ENCODE results near the gene AJUBA. TPM values are rescaled to one million over a fixed set of nuclear protein-coding genes. Genes with fewer than 3 reads are reported as not detected.

Gene AJUBA
- total RNA-seq, 1 experiment from 2014 or later, result 9.5 TPM

DNA sequence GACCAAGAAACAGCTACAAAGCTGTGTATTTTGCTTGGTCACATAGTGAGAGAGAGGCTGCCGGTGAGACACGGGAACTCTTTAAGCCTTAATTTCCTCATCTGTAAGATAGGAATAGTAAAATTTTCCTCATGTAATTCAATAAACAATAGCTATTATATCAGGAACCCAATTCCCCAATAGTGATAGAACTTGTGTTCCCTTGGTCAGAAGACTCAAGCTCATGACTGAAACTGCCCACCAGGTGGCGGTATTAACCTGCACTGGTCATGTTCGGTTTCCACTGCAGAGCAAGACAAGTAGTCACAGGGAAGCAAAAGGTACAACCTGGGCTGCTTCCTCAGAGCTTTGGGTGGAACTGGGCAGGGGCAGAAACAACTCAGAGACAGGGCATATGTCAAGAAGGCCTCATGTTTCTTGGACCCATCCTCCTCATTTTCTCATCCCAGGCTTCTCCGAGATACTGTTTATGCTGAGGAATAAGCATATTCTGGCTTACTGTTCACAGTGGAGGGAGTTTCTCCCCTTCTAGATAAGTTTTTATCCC, 4.2 kb upstream of the AJUBA start:
- in situ Hi-C loops (cut with HindIII; ENCODE audit: low pct_unique_long_range_greater_than_20kb, low sequenced_read_pairs), result no loop called here
- peak; percentile 83 for DNase-seq (ENCODE audit: low read depth, low spot score)

DNA sequence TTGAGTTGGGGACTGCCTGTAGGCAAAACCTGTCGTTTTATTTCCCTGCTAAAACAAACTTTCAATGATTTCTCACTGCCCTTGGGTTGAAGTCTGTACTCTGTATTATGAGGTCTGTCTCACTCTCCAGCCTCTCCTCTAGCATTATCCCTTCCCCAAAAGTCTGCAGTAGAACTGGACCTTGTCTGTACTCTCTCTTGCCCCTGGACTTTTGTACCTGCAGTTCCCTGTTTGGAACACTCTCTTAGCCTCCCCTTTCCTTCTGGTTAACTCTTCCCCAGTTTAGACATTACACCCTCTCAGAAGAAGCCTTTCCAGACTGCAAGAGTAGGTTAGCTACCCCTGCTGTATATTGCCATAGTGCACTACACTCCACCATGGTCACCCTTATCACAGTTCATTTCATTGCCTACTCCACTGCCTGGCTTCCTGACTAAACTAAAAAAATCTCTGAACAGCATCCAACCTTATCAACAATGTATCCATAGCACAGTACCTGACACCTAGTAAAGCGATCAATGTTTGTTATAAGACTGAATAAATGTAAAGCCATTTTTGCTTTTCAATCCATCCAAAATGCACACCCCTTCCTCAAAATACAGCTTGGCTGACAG, 3.6 kb upstream of the AJUBA start:
- no peak for DNase-seq (ENCODE audit: low read depth, low spot score)
- in situ Hi-C loops (cut with HindIII; ENCODE audit: low pct_unique_long_range_greater_than_20kb, low sequenced_read_pairs), result no loop called here

DNA sequence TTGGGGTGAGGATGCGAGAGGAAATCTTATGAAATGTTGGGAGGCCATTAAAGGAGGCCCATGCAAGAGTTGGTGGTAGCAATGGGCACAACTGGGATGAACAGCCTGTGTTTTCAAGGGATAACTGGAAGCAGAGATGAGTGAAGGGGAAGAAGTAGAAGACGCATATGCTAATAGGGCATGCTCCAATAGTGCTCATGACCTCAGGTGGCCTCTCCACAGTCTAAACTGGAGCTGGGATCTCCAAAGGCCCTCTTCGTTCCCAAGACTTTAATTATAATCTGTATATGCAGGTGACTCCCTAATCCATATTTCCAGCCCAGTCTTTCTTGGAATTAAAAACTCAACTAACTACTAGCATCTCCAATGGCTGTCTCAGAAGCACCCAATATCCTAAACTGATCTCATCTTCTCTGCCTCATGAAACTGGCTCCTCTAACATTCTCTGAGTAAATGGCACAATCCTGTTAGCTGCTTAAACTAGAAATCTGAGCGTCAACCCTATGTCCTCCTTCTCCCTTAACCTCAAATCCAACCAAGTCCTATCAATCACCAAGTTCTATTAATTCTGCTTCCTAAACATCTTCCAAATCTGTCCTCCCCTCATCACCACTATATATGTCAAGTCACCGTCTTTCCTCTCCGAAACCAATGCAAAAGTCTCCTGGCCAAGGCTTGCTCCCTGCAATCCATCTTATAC, 2.8 kb upstream of the AJUBA start:
- no peak for DNase-seq (ENCODE audit: low read depth, low spot score)
- in situ Hi-C loops (cut with HindIII; ENCODE audit: low pct_unique_long_range_greater_than_20kb, low sequenced_read_pairs), result no loop called here

DNA sequence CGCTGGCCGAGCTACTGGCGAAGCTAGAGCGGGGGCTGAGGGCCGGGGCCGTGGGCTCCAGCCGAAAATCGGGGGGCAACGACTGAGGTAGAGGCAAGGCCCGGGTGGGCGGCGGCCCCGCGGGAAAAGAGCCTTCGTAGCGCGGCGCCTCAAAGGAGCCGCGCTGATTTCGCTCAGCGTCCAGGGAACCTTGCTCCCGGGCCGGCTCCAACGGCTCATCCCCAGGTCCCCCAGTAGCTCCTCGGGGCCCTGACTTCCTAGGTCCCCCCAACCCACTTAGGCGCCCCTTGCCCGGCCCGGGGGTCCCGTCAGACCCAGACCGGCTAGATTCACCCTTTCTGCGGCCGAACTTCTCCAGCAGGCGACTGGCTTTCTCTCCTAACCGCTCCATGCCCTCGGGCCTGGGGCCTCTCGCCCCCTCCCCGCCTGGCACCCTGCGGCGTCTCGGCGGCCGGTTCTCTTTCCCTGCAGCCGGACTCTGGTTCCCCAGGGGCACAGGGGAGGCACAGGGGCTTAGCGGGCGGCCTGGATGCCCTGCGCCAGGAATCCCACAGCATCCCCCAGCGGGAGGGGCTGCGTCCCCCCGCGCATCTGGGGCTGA, 375 bp downstream of the AJUBA start:
- in situ Hi-C loops (cut with HindIII; ENCODE audit: low pct_unique_long_range_greater_than_20kb, low sequenced_read_pairs), result no loop called here
- no peak for DNase-seq (ENCODE audit: low read depth, low spot score)

DNA sequence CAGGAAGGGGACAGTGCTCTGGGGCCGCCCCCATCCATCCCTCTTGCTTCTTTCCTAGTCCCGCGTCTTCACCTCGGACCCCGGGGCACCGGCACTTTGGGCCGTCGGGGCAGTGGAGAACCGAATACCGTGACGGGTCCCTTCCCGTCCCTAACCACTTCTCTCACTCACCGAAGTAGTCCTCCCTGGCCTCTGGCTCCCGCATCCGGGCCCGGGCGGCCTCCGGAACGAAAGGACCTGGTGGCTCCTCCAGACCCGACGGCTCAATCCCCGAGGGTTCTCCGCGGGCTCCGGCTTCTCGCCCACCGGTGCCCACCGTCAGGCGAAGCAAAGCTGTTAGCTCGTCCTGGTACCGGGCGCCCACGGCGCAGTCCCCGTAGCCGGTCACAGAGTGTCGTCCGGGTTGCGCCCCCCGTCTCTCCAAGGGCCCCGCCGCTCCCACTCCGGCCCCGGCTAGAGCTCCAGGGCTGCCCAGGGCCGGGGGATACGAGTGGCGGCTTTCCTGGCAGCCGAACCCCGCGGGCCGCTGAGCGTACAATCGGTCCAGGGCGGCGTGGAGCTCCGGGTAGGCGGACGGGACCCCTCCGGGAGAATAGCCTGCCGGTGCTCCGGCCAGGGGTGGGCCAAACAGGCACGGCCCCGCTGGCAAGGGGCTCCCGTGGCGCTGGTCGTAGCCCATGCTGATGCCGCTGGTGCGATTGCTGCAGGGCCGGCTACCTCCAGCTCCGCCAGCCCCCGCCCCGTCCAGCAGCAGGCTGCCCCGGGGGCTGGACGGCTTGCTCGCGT, 1.1 kb downstream of the AJUBA start:
- in situ Hi-C loops (cut with HindIII; ENCODE audit: low pct_unique_long_range_greater_than_20kb, low sequenced_read_pairs), result no loop called here
- DNase-seq (ENCODE audit: low read depth, low spot score), result no peak

DNA sequence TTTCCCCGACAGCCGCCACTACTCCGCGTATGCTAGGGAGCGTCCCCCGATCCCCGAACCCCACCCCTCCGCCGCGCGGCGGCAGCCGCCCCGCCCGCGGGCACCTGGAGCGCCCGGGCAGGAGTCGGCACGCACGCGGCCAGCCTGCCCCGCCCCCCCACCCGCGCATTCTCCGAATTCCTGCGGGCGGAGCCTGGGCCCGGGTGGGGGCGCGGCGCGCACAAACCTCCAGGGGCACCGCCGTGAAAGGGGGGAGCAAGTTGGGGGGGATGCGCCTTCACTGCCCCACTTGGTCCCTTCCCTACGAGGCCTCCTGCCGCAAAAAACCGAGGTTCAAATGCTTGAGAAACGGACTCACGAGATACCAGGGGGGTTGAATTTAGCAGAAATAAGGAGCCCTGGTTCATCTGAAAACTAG, 1.7 kb downstream of the AJUBA start:
- in situ Hi-C loops (cut with HindIII; ENCODE audit: low pct_unique_long_range_greater_than_20kb, low sequenced_read_pairs), result no loop called here
- DNase-seq (ENCODE audit: low read depth, low spot score), result no peak

DNA sequence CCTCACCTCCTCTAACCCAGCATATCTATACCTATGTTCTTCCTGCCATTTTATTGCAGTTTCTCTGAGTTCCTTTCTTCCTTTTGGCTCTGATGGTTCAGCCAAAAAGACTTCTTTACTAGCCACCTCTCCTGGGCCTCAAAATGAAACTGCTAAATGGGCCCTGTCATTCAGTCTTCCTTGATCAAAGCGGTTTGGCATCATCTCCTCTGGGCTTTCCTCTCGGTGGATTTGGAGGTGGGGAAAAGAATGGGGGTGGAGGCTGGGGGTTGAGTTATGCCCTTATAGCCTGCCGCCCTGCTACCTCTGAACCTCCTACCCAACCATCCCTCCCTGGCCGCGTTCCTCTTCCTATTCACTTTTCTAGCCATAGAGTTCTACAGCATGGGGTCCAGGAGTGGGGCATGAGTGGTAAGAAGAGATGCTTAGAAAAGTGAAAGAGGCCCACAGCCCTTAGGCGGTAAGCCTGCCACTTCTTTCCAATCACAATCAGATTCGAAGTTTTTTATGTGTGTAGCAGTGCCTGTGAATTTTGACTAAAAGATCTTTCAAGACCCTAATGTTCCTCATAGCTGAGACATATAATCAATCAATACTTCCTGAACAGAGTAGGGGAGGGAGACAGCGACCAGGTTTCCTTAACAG, 2.5 kb downstream of the AJUBA start:
- in situ Hi-C loops (cut with HindIII; ENCODE audit: low pct_unique_long_range_greater_than_20kb, low sequenced_read_pairs), result no loop called here
- DNase-seq (ENCODE audit: low read depth, low spot score), result no peak

DNA sequence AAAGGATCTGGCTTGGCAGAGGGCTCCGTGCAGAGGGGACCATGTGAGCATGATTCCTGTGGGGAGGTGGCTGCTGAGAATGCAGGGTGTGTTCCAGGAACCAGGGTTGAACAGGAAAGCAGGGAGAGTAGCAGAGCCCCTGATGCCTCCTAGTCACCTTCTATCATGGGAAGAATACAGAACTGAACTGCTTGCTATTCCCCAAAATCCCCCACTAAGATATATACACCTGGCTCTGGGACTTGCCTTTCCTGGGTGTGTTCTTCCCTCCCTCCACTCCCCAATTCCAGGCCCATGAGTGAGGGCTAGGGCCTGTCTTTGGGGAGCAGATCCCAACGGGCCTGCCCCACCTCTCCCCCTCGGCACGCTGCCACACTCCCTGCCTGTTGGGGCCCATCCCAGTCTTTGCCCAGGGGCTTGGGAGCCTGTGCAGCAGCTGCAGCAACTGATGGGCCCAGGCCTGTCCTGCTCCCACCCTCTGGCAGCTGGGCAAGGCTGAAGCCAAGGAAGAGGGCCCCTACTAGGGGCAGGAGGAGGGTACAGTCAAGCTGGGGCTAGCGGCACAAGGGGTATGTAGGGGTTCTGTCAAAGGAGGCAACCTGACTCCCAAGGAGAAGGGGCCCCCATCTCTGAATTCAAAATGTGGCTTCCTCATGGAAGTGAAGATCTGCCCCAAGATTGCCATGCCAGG, 3.2 kb downstream of the AJUBA start:
- no peak for DNase-seq (ENCODE audit: low read depth, low spot score)
- in situ Hi-C loops (cut with HindIII; ENCODE audit: low pct_unique_long_range_greater_than_20kb, low sequenced_read_pairs), result no loop called here

DNA sequence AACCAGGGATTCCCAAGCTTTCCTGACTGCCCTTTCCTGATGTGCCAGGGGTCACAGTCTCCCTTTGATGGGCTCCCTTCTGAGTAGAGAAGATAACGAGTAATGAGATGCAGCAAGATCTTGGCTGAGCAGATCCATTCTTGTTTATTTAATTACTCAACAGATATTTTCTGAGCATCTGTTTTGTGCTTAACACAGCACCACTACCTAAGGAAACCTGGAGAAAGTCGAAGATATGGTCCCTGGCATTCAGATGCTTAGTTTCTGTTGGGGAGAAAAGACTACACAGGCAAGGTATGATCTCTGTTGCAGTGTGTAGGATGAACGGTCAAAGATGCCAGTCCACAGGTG, 3.9 kb downstream of the AJUBA start:
- DNase-seq (ENCODE audit: low read depth, low spot score), result no peak
- in situ Hi-C loops (cut with HindIII; ENCODE audit: low pct_unique_long_range_greater_than_20kb, low sequenced_read_pairs), result no loop called here

DNA sequence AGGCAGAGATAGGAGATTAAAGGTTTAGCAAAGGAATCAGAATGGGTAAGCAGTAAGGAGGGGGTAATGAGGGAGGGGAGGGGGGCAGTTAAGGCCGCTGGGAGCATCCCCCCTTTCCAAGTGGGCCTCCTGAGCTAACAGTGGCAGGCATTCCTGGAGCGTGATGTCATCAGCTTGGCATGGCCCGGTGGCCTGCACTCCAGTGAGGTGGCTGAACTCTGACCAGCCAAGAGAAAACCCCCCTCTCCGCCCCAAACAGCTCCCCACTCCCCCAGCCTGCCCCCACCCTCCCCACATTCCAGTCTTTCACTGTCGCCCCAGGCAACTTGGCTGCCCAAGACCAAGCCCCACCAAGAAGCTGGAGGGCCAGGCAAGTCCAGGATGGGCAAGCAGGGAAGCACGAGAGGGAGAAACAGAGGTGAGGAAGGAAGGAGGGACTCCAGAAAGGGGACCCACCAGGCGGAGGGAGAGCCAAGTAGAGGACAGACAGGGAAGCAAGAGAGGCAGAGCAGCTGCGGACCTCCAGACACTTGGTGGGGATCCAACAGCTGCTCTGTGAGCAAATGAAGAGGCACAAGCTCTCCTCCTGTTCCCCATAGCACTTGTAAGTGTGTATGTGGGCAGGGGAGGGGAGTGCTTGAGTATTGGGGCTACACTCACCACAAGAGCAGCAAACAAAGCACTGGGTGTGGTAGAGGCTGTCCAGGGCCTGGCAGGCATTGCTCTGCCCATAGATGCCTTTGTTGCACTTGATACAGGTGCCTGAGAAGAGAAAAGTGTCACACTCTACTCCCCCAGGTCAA, 4.5 kb downstream of the AJUBA start:
- in situ Hi-C loops (cut with HindIII; ENCODE audit: low pct_unique_long_range_greater_than_20kb, low sequenced_read_pairs), result no loop called here
- DNase-seq (ENCODE audit: low read depth, low spot score), result no peak

DNA sequence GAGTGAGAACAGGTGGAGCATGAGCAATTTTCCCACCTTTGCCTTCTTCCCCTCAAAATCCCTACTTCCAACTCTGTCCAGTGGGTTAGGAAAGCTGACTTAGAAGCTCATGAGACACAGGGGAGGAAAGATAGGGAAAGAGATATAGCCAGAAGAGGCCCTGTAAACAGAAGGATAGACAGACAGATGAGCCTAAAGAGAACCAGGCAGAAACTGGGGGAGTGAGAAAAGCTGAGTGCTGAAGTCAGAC, 5.0 kb downstream of the AJUBA start:
- no peak for DNase-seq (ENCODE audit: low read depth, low spot score)
- in situ Hi-C loops (cut with HindIII; ENCODE audit: low pct_unique_long_range_greater_than_20kb, low sequenced_read_pairs), result no loop called here

DNA sequence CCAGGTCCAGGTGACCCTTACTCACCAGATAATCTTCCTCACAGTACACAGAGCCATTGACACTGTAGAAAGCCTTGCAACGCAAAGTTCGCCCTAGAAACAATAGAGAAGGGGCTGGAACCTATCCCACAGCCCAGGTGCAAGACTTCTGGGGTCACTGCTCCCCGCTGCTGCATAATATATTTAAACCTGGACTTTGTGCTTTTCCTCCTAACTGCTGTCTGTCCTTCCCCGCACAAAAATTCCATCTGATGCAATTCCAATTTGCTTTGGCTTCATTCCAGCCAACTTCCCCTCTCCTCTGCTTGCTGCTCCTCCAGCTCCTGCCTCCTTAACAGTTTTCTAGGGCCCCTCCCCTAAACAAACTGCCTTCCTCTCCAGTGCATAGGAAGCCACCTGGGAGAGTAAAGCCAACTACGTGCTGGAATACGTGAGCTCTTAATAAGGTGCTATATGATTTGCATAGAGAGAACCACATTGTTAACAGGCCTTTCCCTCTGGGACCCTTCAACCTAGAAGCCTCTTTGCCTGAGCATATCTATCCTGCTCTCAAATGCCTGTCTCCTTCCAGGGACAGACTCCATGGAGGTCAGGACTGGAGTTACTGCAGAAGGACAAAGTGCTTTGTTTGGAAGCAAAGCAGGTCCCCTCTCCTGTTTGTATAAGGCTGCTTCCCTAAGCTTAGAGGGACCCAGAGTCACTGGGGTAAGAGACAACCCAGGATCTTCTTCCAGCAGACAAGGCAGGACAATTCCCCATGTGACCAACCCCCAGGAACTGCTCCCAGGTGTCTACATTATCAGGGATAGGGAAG, 5.5 kb downstream of the AJUBA start:
- in situ Hi-C loops (cut with HindIII; ENCODE audit: low pct_unique_long_range_greater_than_20kb, low sequenced_read_pairs), result no loop called here
- no peak for DNase-seq (ENCODE audit: low read depth, low spot score)

DNA sequence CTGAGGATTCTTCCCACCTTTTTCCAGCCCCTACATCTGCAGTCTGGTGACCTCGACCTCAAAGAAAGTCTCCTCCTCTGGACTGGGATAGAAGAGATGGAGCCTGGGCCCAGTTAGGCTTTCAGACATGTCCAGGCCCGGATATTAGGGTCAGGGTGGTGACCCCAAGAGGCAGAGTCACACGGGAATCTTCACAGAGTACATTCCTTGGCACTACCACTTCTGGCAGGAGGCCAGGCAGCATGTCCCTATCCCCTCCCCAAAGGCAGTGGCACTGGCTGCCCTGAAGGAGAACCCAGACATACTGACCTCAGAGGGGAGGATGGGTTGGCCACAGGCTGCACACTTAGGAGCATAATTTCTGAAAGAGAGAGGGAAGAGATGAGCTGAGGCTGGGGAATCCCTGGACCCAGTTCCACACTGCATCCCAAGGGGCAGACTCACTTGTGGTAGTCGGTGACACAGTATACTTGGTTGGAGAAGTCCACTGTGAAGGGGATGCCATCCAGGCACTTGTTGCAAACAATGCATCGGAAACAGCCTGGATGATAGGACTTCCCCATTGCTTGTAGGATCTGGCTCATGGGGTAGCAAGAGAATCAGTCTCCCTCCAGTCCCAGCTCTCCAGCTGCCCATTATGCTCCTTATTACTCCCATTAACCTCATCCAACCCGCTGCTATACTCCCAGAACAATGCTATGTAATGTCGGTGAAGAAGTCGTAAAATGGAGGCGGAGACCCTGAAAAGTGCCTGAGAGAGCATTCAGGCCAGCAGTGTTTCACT, 7.6 kb downstream of the AJUBA start:
- DNase-seq (ENCODE audit: low read depth, low spot score), result no peak
- in situ Hi-C loops (cut with HindIII; ENCODE audit: low pct_unique_long_range_greater_than_20kb, low sequenced_read_pairs), result no loop called here

DNA sequence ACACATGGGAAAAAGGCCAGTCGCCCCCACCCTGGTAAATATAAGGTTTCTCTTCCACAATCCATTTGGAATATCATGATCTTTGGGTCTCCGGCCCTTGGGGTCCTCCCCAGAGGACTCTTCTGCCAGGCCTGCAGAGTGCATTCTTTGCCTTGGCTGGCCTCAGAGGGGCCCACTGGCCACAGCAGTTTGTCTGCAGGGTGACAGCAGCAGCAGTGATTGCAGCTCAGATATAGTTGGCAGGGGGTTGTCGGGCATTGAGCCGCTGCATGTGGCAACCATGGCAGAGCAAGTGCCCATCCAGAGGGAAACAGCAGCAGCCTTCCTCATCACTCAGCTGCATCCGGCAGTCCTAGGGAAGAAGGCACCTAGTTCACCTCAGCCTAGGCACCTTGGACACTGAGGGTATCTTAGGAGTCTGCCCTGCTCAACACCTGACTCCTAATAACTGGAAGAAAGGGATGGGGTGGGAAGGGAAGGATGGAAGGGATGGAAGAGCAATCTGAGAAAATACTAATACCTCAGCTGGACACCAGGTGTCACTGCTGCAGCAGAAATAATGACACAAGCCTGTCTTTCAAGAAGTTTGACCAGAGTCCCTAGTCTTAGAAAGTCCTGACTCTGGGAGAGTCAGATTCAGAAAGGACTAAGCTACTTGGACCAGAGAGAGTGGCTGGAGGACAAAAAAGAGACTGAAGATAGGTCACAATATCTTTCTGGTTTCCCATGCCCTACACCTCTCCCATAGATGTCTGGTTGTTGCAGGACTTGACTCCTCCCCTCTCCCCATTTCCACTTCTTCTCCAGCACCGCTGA, 8.9 kb downstream of the AJUBA start:
- peak; percentile 64 for DNase-seq (ENCODE audit: low read depth, low spot score)
- in situ Hi-C loops (cut with HindIII; ENCODE audit: low pct_unique_long_range_greater_than_20kb, low sequenced_read_pairs), result no loop called here

All from SK-MEL-5 (cell line).